ENCODE data around the gene LRP1B. TPM values are rescaled to one million over a fixed set of nuclear protein-coding genes. Genes with fewer than 3 reads are reported as not detected.
"Not testable (repeated sequence)": the region's sequence is repeated elsewhere in the genome, so short reads cannot be mapped to it uniquely, and the experiment has no call there.

Gene LRP1B
- total RNA-seq, 1 donor from 2014 or later = 0.20 TPM

DNA sequence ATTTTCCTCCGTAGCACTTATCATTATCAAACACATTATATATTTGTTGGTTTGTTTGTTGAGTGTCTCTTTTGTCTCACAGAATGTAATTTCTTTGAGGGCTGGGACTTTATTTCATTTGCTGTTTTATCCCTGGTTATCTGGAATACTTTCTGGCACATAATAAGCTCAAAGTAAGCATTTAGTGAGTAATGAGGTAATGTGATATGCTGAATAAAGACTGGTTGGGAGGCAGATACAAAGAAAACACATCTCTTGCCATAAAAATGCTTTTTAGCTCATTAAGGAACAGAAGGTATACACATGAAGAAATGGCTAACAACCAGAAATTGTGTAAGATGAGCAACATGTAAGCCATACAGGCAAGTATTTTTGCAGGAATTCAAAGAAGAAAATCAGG lies 1411.8 kb downstream of the LRP1B start:
- no peak for DNase-seq (ENCODE audit: low read depth, low spot score)

GRCh38 chr2:140717481-140717880 lies 1413.3 kb downstream of the LRP1B start:
- no peak for DNase-seq (ENCODE audit: low read depth, low spot score)

- no peak for DNase-seq (ENCODE audit: low read depth, low spot score)
Measured at GRCh38 chr2:140714586-140714985, 1416.2 kb downstream of the LRP1B start.

DNA sequence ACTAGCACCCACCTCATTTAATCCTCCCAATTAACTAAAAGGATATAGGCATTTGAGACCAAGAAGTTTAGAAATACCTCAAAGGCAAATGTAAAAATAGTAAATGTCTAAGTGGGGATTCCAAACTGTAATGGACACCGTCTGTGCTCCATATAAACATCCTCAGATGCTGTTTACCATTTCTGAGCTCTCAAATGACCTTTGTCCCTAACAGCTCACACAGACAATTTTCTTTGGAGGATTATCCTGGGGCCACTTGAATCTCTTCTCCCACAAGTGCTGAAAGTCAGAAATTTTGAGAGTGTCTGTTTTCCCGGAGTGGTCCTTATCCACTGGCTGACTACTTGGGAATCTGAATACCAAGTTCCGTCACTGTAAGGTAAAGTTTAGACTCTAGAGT lies 1418.9 kb downstream of the LRP1B start:
- no peak for DNase-seq (ENCODE audit: low read depth, low spot score)

DNA sequence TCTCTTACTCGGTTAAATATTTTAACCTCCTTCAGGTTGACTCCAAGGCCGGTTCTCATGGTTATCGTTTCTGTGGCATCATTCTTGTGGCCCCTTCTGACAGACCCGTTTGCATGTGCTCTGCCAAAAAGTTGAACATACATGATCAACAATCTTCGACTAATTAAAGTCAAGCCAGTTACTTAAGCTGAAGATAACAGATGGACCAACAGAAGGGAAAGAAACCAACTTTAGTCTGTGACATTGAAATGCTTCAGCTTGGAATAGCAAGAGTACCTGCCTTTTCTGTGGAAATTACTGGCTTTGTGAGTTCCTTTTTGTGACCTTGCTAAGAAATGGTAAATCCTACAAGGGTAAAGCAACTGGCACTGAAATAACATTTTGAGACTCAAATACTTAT lies 1429.1 kb downstream of the LRP1B start:
- DNase-seq (ENCODE audit: low read depth, low spot score) = no peak

GRCh38 chr2:140698636-140699035 lies 1432.2 kb downstream of the LRP1B start:
- no peak for DNase-seq (ENCODE audit: low read depth, low spot score)

DNA sequence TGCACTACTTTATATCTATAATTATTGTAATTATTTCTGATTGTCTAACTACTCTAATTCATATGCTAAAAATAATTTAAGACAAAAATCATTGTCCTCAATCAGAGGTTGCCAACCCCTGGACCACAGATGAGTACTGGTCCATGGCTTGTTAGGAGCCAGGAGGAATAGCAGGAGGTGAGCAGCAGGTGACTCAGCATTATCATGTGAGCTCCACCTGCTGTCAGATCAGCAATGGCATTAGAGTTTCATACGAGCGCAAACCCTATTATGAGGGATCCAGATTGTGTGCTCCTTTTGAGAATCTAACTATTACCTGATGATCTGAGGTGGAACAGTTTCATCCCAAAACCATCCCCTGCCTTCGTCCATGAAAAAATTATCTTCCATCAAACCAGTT lies 1434.4 kb downstream of the LRP1B start:
- DNase-seq (ENCODE audit: low read depth, low spot score) = no peak

DNA sequence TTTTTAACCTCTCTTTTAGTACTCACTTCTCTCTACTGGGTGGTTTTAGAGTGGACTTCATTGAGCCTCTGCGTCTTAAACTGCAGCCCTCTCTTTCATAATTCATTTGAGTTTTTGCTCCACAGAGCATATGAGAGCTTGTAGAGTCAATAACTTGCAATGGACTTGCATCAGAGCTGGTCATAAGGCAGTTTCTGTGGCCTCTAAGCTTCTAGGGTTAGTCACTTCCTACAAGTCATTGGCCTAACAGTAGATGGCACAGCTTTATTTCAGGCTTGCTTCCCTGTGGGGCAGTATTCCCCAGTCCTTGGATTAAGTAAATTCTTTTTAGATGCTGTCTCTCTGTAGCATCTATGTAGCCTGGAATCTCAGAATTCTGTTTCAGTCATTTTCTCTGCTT lies 1435.7 kb downstream of the LRP1B start:
- no peak for DNase-seq (ENCODE audit: low read depth, low spot score)

- DNase-seq (ENCODE audit: low read depth, low spot score) = no peak
Measured at GRCh38 chr2:140687825-140688224, 1443.0 kb downstream of the LRP1B start.

GRCh38 chr2:140683658-140684057 lies 1447.2 kb downstream of the LRP1B start:
- DNase-seq (ENCODE audit: low read depth, low spot score) = no peak

- DNase-seq (ENCODE audit: low read depth, low spot score) = no peak
Measured at GRCh38 chr2:140680862-140681261, 1450.0 kb downstream of the LRP1B start.

DNA sequence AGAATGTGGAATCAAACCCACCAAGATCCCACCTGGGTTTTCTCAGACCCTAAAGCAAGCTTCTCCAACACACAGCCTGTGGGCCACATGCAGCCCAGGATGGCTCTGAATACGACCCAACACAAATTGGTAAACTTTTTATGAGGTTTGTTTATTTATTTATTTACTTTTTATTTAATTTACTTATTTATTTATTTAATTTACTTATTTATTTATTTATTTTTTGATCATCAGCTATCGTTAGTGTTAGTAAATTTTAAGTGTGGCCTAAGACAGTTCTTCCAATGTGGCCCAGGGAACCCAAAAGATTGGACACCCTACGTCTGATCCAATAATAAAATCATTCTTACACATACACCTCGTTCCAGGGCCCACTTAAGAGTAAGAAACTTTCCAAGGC lies 1451.1 kb downstream of the LRP1B start:
- no peak for DNase-seq (ENCODE audit: low read depth, low spot score)

- no peak for DNase-seq (ENCODE audit: low read depth, low spot score)
Measured at GRCh38 chr2:140669911-140670310, 1460.9 kb downstream of the LRP1B start.

DNA sequence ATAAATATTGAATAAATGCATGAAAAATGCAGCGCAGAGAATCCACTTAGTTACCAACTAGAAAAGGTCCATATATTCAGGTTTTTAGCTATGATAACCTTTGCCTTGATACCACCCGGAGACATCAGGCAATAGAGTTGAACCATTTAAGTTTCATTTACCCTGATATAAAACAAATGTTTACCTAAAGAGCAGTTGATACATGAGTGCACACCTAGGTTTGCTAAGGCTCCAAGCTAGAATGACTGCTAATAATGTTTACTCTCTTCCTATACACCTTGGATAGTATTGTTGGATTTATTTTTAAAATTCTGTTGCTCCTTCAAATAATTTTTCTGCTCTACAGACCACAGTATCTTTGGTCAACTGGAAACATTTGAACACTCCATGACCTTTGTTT lies 1463.6 kb downstream of the LRP1B start:
- DNase-seq (ENCODE audit: low read depth, low spot score) = no peak

DNA sequence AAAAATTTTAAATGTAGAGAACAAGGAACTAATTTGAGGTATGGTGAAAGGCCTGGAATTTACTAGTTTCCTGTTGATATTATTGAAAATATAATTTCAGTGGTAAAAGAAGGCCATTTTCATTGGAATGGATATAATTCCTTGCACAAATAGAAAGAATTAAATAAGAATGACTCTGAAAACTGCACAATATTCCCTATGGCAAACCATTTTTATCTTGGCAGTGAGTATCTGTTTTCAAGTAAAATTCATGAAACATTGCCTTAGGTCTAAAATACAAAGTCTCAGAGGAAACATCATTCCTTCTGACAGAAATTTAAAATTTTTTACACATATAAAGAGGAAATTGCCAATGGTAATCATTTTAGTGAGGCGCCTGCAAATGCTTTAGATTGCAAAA lies 1468.3 kb downstream of the LRP1B start:
- DNase-seq (ENCODE audit: low read depth, low spot score) = no peak

GRCh38 chr2:140658760-140659692 lies 1471.8 kb downstream of the LRP1B start:
- no peak for DNase-seq (ENCODE audit: low read depth, low spot score)

DNA sequence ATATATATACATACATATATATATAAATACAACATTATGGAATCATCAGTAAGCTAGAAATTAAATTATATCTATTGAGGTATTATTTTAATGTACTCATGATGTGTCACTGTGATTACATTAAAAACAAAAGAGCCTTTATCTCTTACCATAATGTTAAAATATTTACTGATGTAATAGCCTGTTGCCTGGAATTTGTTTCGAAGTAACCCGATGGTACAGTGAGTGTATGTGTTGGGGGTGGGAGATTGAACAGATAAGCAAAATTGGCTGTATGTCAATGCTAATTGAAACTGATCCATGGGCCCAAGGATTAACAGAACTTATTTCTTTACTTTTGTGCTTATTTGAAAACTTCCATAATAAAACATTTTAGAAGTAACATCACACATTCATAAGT lies 1473.2 kb downstream of the LRP1B start:
- DNase-seq (ENCODE audit: low read depth, low spot score) = no peak

GRCh38 chr2:140654565-140654964 lies 1476.3 kb downstream of the LRP1B start:
- DNase-seq (ENCODE audit: low read depth, low spot score) = no peak

- no peak for DNase-seq (ENCODE audit: low read depth, low spot score)
Measured at GRCh38 chr2:140650825-140651224, 1480.0 kb downstream of the LRP1B start.

- not testable (repeated sequence) for DNase-seq (ENCODE audit: low read depth, low spot score)
Measured at GRCh38 chr2:140650134-140650533, 1480.7 kb downstream of the LRP1B start.

DNA sequence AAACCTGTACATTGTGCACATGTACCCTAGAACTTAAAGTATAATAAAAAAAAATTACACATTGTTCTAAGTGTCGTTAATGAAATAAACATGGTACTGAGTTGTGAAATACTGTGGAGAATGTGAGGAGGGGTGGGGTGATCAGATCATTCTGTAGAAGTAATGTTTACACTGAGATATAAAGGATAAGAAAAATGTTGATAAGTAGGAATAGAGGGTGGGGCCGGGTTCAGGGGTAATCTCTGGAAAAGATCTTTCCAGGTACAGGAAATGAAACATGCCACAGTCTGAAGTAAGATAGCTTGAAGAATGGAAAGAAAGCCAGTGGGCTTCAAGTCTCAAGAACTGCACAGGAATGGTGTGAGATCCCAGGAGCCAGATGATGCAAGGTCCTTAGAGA lies 1482.4 kb downstream of the LRP1B start:
- no peak for DNase-seq (ENCODE audit: low read depth, low spot score)

DNA sequence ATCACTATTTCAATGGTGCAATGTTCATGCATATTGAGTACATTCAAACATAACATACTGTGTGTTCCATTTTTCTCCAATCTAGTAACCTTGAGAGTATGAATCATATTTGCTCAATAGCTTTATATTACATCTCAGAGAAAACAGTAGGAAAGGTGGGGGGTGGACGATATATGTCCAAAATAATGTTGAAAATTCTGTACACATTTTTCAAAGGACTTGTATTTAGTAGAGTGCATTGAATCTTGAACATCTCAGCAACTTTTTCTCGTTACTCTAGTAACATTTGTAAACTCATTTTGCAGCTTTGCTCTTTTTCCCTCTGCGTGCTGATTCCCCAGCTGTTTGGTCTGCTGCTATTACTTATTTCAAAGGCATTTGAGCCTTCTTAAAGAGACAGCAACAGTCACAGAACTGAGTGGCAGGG lies 1487.0 kb downstream of the LRP1B start:
- DNase-seq (ENCODE audit: low read depth, low spot score) = no peak

DNA sequence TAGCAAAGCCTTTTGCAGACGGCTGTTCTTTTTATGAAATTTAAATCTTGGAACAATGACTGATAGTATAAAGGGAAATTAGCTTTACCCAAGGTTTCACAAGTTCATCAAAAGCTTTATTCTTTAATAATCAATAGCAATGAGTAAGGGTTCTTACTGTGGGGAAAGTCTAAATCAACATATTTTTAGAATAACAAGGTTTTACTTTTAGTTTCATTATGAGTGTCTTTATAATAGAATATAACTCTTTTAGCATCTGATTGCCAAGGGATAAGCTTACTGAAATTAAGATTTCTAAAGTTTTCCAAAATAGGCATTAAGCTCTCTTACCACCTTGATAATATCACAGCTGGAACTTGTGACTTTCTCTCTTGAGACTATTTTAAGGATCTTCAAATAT lies 1489.7 kb downstream of the LRP1B start:
- DNase-seq (ENCODE audit: low read depth, low spot score) = no peak
